Ectodermal cell (in vitro differentiated cells): ENCODE data around the gene RAD51B.

ENCODE experiments used
- H3K27ac ChIP-seq: 2 replicates; pipeline ENCODE4 v1.7.0; 2013; ENCODE audit warnings: mild to moderate bottlenecking, low read depth, low read length; ENCODE audit not compliant: insufficient read depth, poor library complexity, severe bottlenecking
- H3K27me3 ChIP-seq: 2 replicates; pipeline ENCODE4 v1.7.0; 2013; ENCODE audit warnings: mild to moderate bottlenecking, low read length; ENCODE audit not compliant: insufficient read depth, control insufficient read depth, poor library complexity, severe bottlenecking
- H3K36me3 ChIP-seq: one replicate; pipeline ENCODE4 v1.7.0; 2013; ENCODE audit warnings: low read length; ENCODE audit not compliant: control insufficient read depth, insufficient read depth
- H3K4me1 ChIP-seq: one replicate; pipeline ENCODE4 v1.7.0; 2013; ENCODE audit warnings: low read length; ENCODE audit not compliant: control insufficient read depth, insufficient read depth
- H3K4me3 ChIP-seq: 2 replicates; pipeline ENCODE4 v1.7.0; 2013; ENCODE audit warnings: low read depth, low read length, control low read depth; ENCODE audit not compliant: insufficient read depth
- H3K9me3 ChIP-seq: 2 replicates; pipeline ENCODE4 v1.7.0; 2013; ENCODE audit warnings: mild to moderate bottlenecking, low read length, moderate library complexity; ENCODE audit not compliant: control insufficient read depth
- WGBS, 2 experiments: methylation state at CpG; one replicate each; pipeline ENCODE4 v1.1.7; 2013; ENCODE audit warnings: missing lambda C conversion rate in 2 of 2; 5-methylcytosine and 5-hydroxymethylcytosine counted together

The RAD51B gene

GRCh38 chr14:68727315-68728047, 907.9 kb downstream of the RAD51B start:
- WGBS, 2 experiments: 96 to 97% methylated on average over 5 of the region's 5 CpGs

DNA sequence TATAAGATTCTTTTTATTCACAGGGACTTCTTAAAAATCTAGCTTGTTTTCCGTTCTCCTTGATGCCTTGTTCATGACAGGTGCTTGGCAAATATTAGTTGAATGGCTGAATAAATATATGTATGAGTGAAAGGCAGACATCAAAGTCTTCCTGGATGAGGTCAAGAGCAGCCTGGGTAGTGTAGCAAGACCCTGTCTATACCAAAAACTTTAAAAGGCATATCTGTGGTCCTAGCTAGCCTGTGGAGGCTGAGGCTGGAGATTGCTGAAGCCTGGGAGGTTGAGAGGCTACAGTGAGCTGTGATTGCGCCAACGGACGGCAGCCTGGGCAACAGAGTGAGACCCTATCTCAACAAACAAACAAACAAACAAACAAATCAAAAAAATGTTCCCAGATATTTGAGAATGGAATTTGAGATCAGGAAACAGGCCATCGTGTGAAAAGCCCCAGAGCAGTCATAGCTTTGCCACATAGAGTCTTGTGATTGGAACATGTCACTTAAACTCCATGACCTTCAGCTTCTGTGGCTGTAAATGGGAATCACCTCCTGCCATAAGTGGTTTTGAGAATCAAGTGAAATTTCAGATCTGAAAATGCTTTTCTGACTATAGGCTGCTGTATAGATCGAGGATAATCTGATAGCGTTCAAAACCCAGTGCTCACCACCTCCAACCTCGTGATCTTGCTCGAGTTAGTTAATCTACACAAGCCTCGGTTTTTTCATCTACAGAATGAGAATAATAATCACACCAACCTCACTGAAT, 908.9 kb downstream of the RAD51B start:
- no peaks in the 10 kb centered on the region for H3K27me3 ChIP-seq
- H3K4me1 ChIP-seq: peaks cover 32% of the 10 kb centered on the region
- no peak overlapping the region for H3K4me3 ChIP-seq
- no peak overlapping the region for H3K27ac ChIP-seq
- H3K36me3 ChIP-seq: no peaks in the 10 kb centered on the region
- no peaks in the 10 kb centered on the region for H3K9me3 ChIP-seq
- WGBS, 2 experiments: 94% methylated on average over 8 to 10 of the region's 10 CpGs

More at GRCh38 chr14:68727315-68728047, 907.9 kb downstream of the RAD51B start:
- Histone ChIP-seq H3K27me3 (no peaks in the 10 kb centered on the region), H3K4me1 (peaks cover 22% of the 10 kb centered on the region), H3K9me3 (no peaks in the 10 kb centered on the region), H3K27ac (no peak overlapping the region), H3K36me3 (no peaks in the 10 kb centered on the region), H3K4me3 (no peak overlapping the region)

DNA sequence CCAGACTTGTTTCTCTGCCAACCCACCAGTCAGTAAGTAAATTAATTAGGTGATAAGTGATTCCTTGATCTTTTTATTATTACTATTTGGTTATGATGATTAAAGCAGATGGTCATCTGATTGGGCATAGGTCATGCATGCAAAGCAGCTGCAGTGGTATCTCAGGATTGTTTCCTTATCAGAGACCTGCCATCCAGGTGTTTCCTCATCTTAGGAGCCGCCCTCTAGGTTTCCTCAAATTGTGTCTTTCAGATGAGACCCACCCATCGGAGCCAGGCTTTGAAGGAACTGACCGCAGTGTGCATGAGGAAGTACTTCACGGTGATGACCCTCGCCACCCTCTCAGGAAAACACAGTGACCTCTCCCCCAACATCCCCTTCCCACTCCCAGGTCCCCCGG, 910.0 kb downstream of the RAD51B start:
- Histone ChIP-seq H3K4me3 (no peak overlapping the region), H3K27ac (no peak overlapping the region), H3K27me3 (no peaks in the 10 kb centered on the region), H3K9me3 (no peaks in the 10 kb centered on the region), H3K36me3 (no peaks in the 10 kb centered on the region), H3K4me1 (peaks cover 33% of the 10 kb centered on the region)
- 95 to 96% methylated on average over 6 of the region's 6 CpGs for WGBS, 2 experiments

GRCh38 chr14:68730348-68730747, 910.8 kb downstream of the RAD51B start:
- Histone ChIP-seq H3K4me3 (no peak overlapping the region), H3K4me1 (peaks cover 33% of the 10 kb centered on the region), H3K36me3 (no peaks in the 10 kb centered on the region), H3K27ac (peak overlapping the region; percentile 6), H3K27me3 (no peaks in the 10 kb centered on the region), H3K9me3 (no peaks in the 10 kb centered on the region)
- WGBS, 2 experiments: 91 to 92% methylated on average over 3 of the region's 3 CpGs

GRCh38 chr14:68730811-68731425, 911.3 kb downstream of the RAD51B start:
- WGBS, 2 experiments: 2 to 3% methylated on average over 8 of the region's 8 CpGs
- peak overlapping the region; percentile 76 for H3K27ac ChIP-seq
- peaks cover 33% of the 10 kb centered on the region for H3K4me1 ChIP-seq
- no peaks in the 10 kb centered on the region for H3K9me3 ChIP-seq
- no peak overlapping the region for H3K4me3 ChIP-seq
- H3K36me3 ChIP-seq: no peaks in the 10 kb centered on the region
- no peaks in the 10 kb centered on the region for H3K27me3 ChIP-seq

- H3K27ac ChIP-seq: no peak overlapping the region
- H3K4me1 ChIP-seq: peaks cover 47% of the 10 kb centered on the region
- no peaks in the 10 kb centered on the region for H3K36me3 ChIP-seq
- no peak overlapping the region for H3K4me3 ChIP-seq
- no peaks in the 10 kb centered on the region for H3K27me3 ChIP-seq
- WGBS, 2 experiments: 88 to 90% methylated on average over 12 of the region's 12 CpGs
- no peaks in the 10 kb centered on the region for H3K9me3 ChIP-seq
Observed at GRCh38 chr14:68733086-68733914, 913.7 kb downstream of the RAD51B start.

- no peak overlapping the region for H3K27ac ChIP-seq
- H3K9me3 ChIP-seq: no peaks in the 10 kb centered on the region
- no peaks in the 10 kb centered on the region for H3K27me3 ChIP-seq
- no peaks in the 10 kb centered on the region for H3K36me3 ChIP-seq
- no peak overlapping the region for H3K4me3 ChIP-seq
- H3K4me1 ChIP-seq: peaks cover 47% of the 10 kb centered on the region
- WGBS, 2 experiments: 96 to 98% methylated on average over 6 of the region's 6 CpGs
Observed at GRCh38 chr14:68734231-68734732, 914.7 kb downstream of the RAD51B start.

GRCh38 chr14:68735856-68736255, 916.3 kb downstream of the RAD51B start:
- Histone ChIP-seq H3K4me1 (peaks cover 35% of the 10 kb centered on the region), H3K27ac (no peak overlapping the region), H3K36me3 (no peaks in the 10 kb centered on the region), H3K9me3 (peaks cover under 1% of the 10 kb centered on the region), H3K4me3 (no peak overlapping the region), H3K27me3 (no peaks in the 10 kb centered on the region)
- 95 to 96% methylated on average over 4 of the region's 4 CpGs for WGBS, 2 experiments

GRCh38 chr14:68736471-68736871, 916.9 kb downstream of the RAD51B start:
- WGBS, 2 experiments: 53 to 55% methylated on average over 7 of the region's 7 CpGs
- Histone ChIP-seq H3K4me3 (no peak overlapping the region), H3K4me1 (peaks cover 34% of the 10 kb centered on the region), H3K27ac (peak overlapping the region; percentile 11), H3K9me3 (peaks cover 4% of the 10 kb centered on the region), H3K36me3 (no peaks in the 10 kb centered on the region), H3K27me3 (no peaks in the 10 kb centered on the region)
